Cardiac ventricle fibroblast (primary cell): ENCODE measurements around the gene MRPL28. TPM values are rescaled to one million over a fixed set of nuclear protein-coding genes. Genes with fewer than 3 reads are reported as not detected.

Experiments used
- total RNA-seq: library from RNA; depleted of rRNA; stranded (reverse); fragments of >200 nt; gene quantifications from 2 replicates; pipeline ENCODE4 v1.2.3, GENCODE V29; 2015

Gene MRPL28
- 55.9 and 64.4 TPM in 2 replicates for total RNA-seq

GRCh38 chr16:370443-370842 is at the start of gene MRPL28:
Gene MRPL28 (minus strand): TSS chr16:370538. CDS start chr16:370218, 320 bp downstream.

GRCh38 chr16:401468-402348 is 31.4 kb upstream of the MRPL28 start, which contains the start of gene DECR2:
Gene DECR2 (plus strand): TSS chr16:401885. CDS start chr16:401964, 79 bp downstream.

GRCh38 chr16:397135-397661 is 26.9 kb upstream of the MRPL28 start, which contains the start of gene NME4:
Gene NME4 (plus strand): TSS chr16:397199. CDS start chr16:397223, 24 bp downstream.

GRCh38 chr16:381789-382717 is 11.7 kb upstream of the MRPL28 start, which contains the start of gene PGAP6:
Gene PGAP6 (minus strand): TSS chr16:381978. CDS start chr16:381821, 157 bp downstream.

GRCh38 chr16:352547-353403 is 17.6 kb downstream of the MRPL28 start, which contains the start of gene AXIN1:
Gene AXIN1 (minus strand): TSS chr16:352723. CDS start chr16:347025, 5,698 bp downstream.

Other genes starting within 250 kb of the MRPL28 start
- gene NPRL3, start 231.9 kb downstream of the MRPL28 start, total RNA-seq, result 22.5 and 29.2 TPM in 2 replicates
- not detected in 2 replicates for gene HBZ, start 217.9 kb downstream of the MRPL28 start, total RNA-seq
- gene HBM, start 204.6 kb downstream of the MRPL28 start, total RNA-seq, result not detected in 2 replicates
- gene HBA2, start 197.7 kb downstream of the MRPL28 start, total RNA-seq, result 4.3 TPM in 1 of 2 replicates, not detected in the other
- 11.8 TPM in 1 of 2 replicates, not detected in the other for gene HBA1, start 193.9 kb downstream of the MRPL28 start, total RNA-seq
- 4.1 TPM in 1 of 2 replicates, not detected in the other for gene HBQ1, start 190.1 kb downstream of the MRPL28 start, total RNA-seq
- gene LUC7L, start 141.1 kb downstream of the MRPL28 start, total RNA-seq, result 22.5 and 26.6 TPM in 2 replicates
- 87.7 and 105 TPM in 2 replicates for gene FAM234A, start 135.7 kb downstream of the MRPL28 start, total RNA-seq
- 1.7 and 2.9 TPM in 2 replicates for gene RGS11, start 94.6 kb downstream of the MRPL28 start, total RNA-seq
- gene ARHGDIG, start 89.9 kb downstream of the MRPL28 start, total RNA-seq, result 0.78 TPM in 1 of 2 replicates, not detected in the other
- 0.94 TPM in 1 of 2 replicates, not detected in the other for gene PDIA2, start 87.4 kb downstream of the MRPL28 start, total RNA-seq
- 19.0 and 20.7 TPM in 2 replicates for gene AXIN1, start 17.8 kb downstream of the MRPL28 start, total RNA-seq
- gene PGAP6, start 11.4 kb upstream of the MRPL28 start, total RNA-seq, result 28.3 and 44.1 TPM in 2 replicates
- gene NME4, start 26.7 kb upstream of the MRPL28 start, total RNA-seq, result 88.8 and 105 TPM in 2 replicates
- 15.5 and 19.2 TPM in 2 replicates for gene DECR2, start 31.3 kb upstream of the MRPL28 start, total RNA-seq
- gene RAB11FIP3, start 55.1 kb upstream of the MRPL28 start, total RNA-seq, result 29.1 and 32.8 TPM in 2 replicates
- 29.2 and 37.8 TPM in 2 replicates for gene CAPN15, start 157.2 kb upstream of the MRPL28 start, total RNA-seq
- gene PRR35, start 189.9 kb upstream of the MRPL28 start, total RNA-seq, result not detected in 2 replicates
- gene NHLRC4, start 196.5 kb upstream of the MRPL28 start, total RNA-seq, result 3.5 and 4.4 TPM in 2 replicates
- 20.2 and 25.1 TPM in 2 replicates for gene PIGQ, start 199.4 kb upstream of the MRPL28 start, total RNA-seq
- 10.9 and 19.7 TPM in 2 replicates for gene RAB40C, start 219.5 kb upstream of the MRPL28 start, total RNA-seq